Lung (tissue), 12 donors: ENCODE data around the gene ZMAT5. TPM values are rescaled to one million over a fixed set of nuclear protein-coding genes. Genes with fewer than 3 reads are reported as not detected.

Experiments
- ATAC-seq: fragments of 200-7000 bp; cut with Tn5 transposase; one replicate; pipeline ENCODE4 v1.9.1; 2020; ENCODE audit warnings: moderate number of reproducible peaks; ENCODE audit not compliant: insufficient read depth, low FRiP score
- DNase-seq, 3 donors: peaks; one replicate each; pipeline ENCODE4 v3.0.0-alpha.2; 2013 to 2017
- H3K27ac ChIP-seq, 2 donors: one replicate each; pipeline ENCODE4 v1.5.1; 2013; ENCODE audit warnings: mild to moderate bottlenecking in 2 of 2, moderate library complexity in 2 of 2, control low read depth in 1 of 2, inconsistent platforms in 1 of 2, low read depth in 1 of 2, low read length in 1 of 2
- H3K27me3 ChIP-seq, 3 donors: one replicate each; pipeline ENCODE4 v1.5.1; 2013; ENCODE audit warnings: low read length in 2 of 3; ENCODE audit not compliant: control insufficient read depth in 3 of 3, insufficient read depth in 3 of 3
- H3K36me3 ChIP-seq, 4 donors: one replicate each; pipeline ENCODE4 v1.5.1; 2013; ENCODE audit warnings: low read length in 4 of 4, mild to moderate bottlenecking in 1 of 4, moderate library complexity in 1 of 4; ENCODE audit not compliant: control insufficient read depth in 4 of 4, insufficient read depth in 4 of 4
- H3K4me1 ChIP-seq, 5 donors: one replicate each; pipeline ENCODE4 v1.5.1; 2013; ENCODE audit warnings: low read length in 5 of 5, mild to moderate bottlenecking in 2 of 5, moderate library complexity in 1 of 5; ENCODE audit not compliant: control insufficient read depth in 5 of 5, insufficient read depth in 5 of 5
- H3K4me3 ChIP-seq: one replicate; pipeline ENCODE4 v1.5.1; 2013; ENCODE audit warnings: mild to moderate bottlenecking, control low read depth, moderate library complexity
- H3K9ac ChIP-seq, 2 donors: one replicate each; pipeline ENCODE4 v1.5.1; 2013; ENCODE audit warnings: low read length in 2 of 2, control low read depth in 1 of 2; ENCODE audit not compliant: insufficient read depth in 1 of 2
- H3K9me3 ChIP-seq, 4 donors: one replicate each; pipeline ENCODE4 v1.5.1; 2013; ENCODE audit warnings: low read length in 3 of 4, mild to moderate bottlenecking in 1 of 4, moderate library complexity in 1 of 4; ENCODE audit not compliant: control insufficient read depth in 4 of 4, insufficient read depth in 3 of 4
- WGBS, 2 donors: extraction: QIAGEN DNeasy Blood & Tissue Kit; methylation state at CpG; one replicate each; pipeline ENCODE4 v1.1.7; 2013; 5-methylcytosine and 5-hydroxymethylcytosine counted together
- polyA plus RNA-seq, 2 donors: library from polyadenylated mRNA; stranded (reverse); fragments of 200-250 nt; gene quantifications; one replicate each; pipeline ENCODE4 v1.2.1, GENCODE V29; 2013
- total RNA-seq, 2 donors: library from RNA; depleted of rRNA in 1 of 2; stranded (reverse); fragments of >200 nt in 1 of 2; gene quantifications; one replicate each; pipeline ENCODE4 v1.2.1, GENCODE V29; 2014 to 2021
- TF ChIP-seq, protein P1 (sequence below): IDR thresholded peaks from 2 replicates; pipeline ENCODE4 v1.5.1; 2012; ENCODE audit warnings: mild to moderate bottlenecking; ENCODE audit errors: control extremely low read depth, extremely low read depth
- donor health status: control.
- donor health status: control.
- donor health status: Bipolar disorder and iron deficiency.
- donor health status: healthy.
- donor health status: DM: yes; HTN: yes; CAD: no.

ZMAT5 gene
- total and polyA plus RNA-seq, 4 donors, result 11.2 to 32.5 (median 25.4) TPM

DNA sequence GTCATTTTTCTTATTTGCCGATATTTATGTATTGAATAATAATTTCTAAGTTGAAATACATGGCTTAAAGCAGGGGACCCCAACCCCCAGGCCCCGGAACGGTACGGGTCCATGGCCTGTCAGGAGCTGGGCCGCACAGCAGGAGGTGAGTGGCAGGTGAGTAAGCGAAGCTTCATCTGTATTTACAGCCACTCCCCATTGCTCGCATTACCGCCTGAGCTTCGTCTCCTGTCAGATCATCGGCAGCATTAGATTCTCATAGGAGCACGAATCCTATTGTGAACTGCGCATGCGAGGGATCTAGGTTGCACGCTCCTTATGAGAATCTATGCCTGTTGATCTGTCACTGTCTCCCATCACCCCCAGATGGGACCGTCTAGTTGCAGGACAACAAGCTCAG, 4.5 kb downstream of the ZMAT5 start:
- 86 to 95% methylated on average over 15 of the region's 15 CpGs for WGBS, 2 donors

DNA sequence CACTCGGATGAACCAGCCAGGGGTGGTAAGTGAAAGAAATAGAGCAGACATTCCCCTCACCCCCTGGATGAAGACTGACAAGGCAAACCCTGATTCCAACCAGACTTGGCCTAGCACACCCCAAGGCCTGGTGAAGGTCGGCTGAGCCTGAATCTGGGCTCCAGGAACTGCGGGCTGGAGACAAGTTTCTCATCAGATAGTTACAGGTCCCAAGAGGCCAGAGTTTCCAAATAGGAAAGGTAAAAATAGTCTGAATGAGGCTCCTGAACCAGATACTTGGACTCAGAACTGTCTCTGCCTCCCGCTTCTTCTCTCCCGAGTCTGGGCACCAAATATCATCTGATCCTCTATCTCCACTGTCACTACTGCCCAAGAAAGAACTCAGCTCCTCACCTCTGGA, 7.8 kb downstream of the ZMAT5 start:
- H3K4me3 ChIP-seq, result no peak overlapping the region
- H3K27me3 ChIP-seq, result no peaks in the 10 kb centered on the region
- H3K9me3 ChIP-seq, result no peaks in the 10 kb centered on the region
- peaks cover 0 to 4% (median 0%) of the 10 kb centered on the region in 4 donors for H3K36me3 ChIP-seq
- ATAC-seq, result no peak
- no peak for DNase-seq
- no peak overlapping the region for H3K9ac ChIP-seq
- H3K4me1 ChIP-seq, result no peaks in the 10 kb centered on the region
- TF ChIP-seq, protein P1, sequence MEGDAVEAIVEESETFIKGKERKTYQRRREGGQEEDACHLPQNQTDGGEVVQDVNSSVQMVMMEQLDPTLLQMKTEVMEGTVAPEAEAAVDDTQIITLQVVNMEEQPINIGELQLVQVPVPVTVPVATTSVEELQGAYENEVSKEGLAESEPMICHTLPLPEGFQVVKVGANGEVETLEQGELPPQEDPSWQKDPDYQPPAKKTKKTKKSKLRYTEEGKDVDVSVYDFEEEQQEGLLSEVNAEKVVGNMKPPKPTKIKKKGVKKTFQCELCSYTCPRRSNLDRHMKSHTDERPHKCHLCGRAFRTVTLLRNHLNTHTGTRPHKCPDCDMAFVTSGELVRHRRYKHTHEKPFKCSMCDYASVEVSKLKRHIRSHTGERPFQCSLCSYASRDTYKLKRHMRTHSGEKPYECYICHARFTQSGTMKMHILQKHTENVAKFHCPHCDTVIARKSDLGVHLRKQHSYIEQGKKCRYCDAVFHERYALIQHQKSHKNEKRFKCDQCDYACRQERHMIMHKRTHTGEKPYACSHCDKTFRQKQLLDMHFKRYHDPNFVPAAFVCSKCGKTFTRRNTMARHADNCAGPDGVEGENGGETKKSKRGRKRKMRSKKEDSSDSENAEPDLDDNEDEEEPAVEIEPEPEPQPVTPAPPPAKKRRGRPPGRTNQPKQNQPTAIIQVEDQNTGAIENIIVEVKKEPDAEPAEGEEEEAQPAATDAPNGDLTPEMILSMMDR, result no peak
- no peak overlapping the region for H3K27ac ChIP-seq
- WGBS, 2 donors, result 86 to 91% methylated on average over 5 of the region's 5 CpGs

More for the DNA sequence above, 4.5 kb downstream of the ZMAT5 start:
- H3K4me3 ChIP-seq, result no peak overlapping the region
- H3K27ac ChIP-seq, result no peak overlapping the region
- ATAC-seq, result no peak
- no peak for DNase-seq
- H3K36me3 ChIP-seq, result peaks cover 0 to 4% (median under 1%) of the 10 kb centered on the region in 4 donors
- no peaks in the 10 kb centered on the region for H3K9me3 ChIP-seq
- H3K4me1 ChIP-seq, result peaks cover 4 to 9% (median 5%) of the 10 kb centered on the region in 5 donors
- TF ChIP-seq, protein P1, result no peak
- H3K9ac ChIP-seq, result no peak overlapping the region
- no peaks in the 10 kb centered on the region for H3K27me3 ChIP-seq

DNA sequence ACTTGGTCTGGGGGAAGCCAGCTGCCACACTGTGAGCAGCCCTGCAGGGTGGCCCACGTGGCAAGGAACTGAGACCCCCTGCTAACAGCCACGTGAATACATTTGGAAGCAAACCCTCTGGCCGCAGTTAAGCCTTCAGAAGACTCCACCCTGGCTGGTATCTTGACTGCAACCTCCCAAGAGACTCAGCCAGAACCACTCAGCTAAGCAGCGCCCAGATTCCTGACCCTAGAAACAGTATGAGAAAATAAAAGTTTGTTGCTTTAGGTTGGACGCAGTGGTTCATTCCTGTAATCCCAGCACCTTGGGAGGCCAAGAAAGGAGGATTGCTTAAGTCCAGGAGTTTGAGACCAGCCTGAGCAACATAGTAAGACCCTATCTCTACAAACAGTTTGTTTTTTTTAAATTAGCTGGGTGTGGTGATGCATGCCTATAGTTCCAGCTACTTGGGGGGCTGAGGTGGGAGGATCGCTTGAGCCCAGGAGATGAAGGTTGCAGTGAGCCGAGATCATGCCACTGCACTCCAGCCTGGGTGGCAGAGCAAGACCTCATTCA, 8.7 kb downstream of the ZMAT5 start:
- DNase-seq (no peak), ATAC-seq (no peak)
- H3K4me3 ChIP-seq, result no peak overlapping the region
- H3K27me3 ChIP-seq, result no peaks in the 10 kb centered on the region
- H3K9ac ChIP-seq, result no peak overlapping the region
- WGBS, 2 donors, result 89 to 94% methylated on average over 7 of the region's 7 CpGs
- no peaks in the 10 kb centered on the region for H3K4me1 ChIP-seq
- H3K36me3 ChIP-seq, result peaks cover 0 to 5% (median 0%) of the 10 kb centered on the region in 4 donors
- no peak overlapping the region for H3K27ac ChIP-seq
- H3K9me3 ChIP-seq, result no peaks in the 10 kb centered on the region
- TF ChIP-seq, protein P1, result no peak

DNA sequence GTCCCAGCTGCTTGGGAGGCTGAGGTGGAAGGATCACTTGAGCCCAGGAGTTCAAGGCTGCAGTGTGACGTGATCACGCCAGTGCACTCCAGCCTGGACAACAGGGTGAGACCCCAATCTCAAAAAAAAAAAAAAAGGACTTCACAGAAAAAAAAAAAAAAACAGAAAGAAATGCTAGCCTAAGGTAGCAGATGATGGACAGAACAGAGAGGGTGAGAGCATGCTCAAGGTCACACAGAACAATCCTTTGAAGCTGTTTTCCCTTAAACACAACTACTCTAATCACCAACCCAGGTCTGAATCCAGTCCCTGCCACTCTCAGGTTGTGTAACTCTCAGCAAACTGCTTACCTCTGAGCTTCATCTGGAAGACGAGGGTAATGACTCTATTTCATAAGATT, 9.7 kb downstream of the ZMAT5 start:
- no peaks in the 10 kb centered on the region for H3K27me3 ChIP-seq
- DNase-seq (no peak), ATAC-seq (no peak)
- no peaks in the 10 kb centered on the region for H3K9me3 ChIP-seq
- H3K36me3 ChIP-seq, result peaks cover 0 to 8% (median 0%) of the 10 kb centered on the region in 4 donors
- TF ChIP-seq, protein P1, result no peak
- H3K9ac ChIP-seq, result no peak overlapping the region
- H3K4me1 ChIP-seq, result no peaks in the 10 kb centered on the region
- 80 to 92% methylated on average over 3 of the region's 3 CpGs for WGBS, 2 donors
- H3K4me3 ChIP-seq, result no peak overlapping the region
- no peak overlapping the region for H3K27ac ChIP-seq
